ENCODE measurements around the gene CNIH3.

The CNIH3 gene

DNA sequence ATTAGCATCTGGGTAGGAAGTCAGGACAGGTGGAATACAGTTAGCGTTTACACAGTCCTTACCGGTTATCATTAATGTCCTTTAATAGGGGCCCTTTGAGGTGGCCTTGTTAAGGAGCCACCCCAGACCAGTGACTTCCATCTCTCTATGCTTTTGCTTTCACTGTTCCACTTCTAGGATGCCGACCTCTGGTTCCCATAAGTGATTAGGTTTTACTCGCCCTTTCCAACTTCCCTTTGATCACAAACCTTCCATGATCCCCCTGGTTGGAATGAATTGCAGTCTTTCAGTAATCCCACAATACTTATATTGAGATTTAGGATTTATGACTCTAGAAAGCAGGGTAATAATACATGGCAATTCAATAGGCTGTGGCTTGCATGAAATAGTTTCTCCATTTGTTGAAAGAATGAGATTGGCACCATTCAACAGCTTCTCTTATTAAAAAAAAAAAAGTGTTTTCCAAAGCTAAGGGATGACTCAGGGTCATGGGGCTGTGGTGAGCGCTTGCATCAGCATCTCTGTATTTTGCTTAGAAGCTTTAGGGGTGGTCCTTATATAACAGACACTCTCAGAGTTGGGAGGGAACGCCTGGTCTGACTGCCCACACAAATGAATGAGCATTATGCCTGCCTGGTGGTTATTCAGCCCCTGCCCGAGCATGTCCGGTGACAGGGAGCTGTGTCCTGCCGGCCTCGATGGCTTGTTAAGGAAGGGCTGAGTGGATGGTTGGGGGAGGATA is 110.5 kb downstream of the CNIH3 start:
- DNase-seq, result no peak

DNA sequence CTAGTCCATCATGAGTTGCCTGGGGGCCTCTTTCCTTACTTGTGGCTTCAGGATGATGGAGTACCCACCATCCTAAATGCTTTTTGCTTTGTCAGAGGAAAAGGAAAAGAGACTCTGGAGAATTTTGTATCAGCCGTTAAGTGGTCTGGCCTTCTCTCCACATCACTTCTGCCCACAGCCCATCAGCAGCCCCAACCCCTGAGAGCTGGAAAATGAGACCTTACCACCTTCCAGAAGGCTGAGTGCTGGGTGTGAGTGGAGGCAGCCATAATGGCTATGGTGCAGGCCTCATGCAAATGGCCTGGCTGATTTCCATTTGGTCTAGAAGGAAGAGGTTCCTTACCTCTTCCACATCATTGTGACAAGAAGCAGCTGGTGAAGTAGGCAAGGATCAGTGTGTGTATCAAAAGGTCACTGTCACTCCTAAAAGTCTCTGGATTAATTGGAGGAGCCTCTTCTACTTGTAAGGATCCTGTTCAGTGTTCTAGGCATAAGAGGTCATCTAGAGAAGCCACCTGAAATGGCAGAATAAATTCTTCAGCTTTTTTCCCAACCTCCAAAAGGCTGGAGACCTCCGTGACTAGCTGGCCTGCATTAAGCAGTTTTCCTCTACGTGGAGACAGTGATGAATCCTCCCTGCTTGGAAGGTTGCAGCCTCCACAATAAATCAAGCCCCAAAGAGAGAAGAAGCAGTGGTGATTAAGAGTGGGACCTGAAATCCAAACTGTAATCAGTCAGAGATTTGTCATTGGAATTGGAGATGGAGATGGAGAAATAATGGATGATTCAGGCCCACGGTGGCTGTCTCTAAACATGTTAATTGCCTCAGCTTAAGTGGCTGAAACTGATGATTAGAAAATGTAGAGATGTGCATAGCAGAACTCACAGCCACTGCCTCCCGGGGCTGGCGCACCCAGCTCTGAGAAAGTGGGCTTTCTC is 111.5 kb downstream of the CNIH3 start:
- no peak for DNase-seq

- DNase-seq, result no peak
Observed at GRCh38 chr1:224730540-224730939, 114.4 kb downstream of the CNIH3 start.

DNA sequence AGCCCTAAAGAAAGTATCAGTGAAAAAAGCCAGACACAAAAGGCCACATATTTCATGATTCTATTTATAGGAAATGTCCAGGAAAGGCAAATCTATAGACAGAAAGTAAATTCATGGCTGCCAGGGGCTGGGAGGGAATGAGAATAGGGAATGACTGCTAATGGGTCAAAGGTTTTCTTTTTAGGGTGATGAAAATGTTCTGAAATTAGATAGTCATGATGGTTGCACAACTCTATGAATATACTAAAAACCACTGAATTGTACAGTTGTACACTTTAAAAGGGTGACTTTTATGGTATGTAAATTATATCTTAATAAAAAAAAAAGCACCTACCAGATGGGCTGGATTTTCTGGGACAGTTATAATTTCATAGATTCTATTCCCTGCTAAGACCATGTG is 114.8 kb downstream of the CNIH3 start:
- no peak for DNase-seq

DNA sequence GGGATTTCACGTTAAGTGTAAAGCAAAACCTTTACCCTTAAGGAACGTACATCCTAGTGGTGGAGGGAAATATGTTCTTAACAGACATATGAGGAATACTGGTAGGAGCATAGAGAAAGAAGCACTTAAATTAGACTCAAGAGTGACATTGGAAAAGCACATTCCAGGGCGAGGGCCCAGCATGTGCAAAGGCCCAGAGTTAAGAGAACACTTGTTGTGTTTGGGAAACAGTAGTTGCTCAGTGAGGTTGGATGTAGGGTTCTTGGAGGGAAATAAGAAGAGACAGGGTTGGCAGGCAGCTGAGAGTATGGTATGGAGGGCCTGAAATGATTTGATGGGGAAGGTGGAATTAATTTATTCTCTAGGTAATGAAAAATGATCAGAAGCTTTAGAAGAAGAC is 115.5 kb downstream of the CNIH3 start:
- DNase-seq, result no peak

DNA sequence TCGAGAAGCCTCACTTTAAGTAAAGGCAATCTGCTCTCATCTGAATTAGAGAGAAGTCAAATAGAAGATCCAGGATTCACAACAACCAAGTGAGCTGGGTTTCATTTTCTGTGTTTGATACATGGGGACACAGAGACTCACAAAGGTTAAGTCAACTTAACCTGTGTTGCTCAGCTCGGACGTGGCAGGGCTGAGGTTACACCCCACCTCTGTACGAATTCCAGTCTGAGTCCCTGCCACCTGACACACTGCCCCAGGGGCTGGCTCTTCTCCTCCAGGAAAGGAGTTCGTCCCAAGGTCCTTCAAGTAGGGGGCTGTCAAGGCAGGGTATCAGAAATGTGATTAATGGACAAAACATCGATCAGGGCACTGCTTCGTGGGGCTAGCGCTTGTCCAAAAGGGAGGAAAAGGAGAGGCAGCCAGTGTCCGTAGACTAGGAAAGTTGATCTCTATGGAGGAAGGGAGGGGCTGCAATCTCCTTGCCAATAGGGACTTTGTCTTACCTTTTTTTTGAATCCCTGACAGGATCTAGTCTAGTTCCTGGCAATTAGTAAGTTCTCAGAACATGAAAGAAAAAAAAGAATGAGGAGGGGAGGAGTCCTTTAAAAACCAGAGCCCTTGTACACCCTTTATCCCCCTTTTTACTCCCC is 116.4 kb downstream of the CNIH3 start:
- DNase-seq, result no peak

GRCh38 chr1:224733027-224733911 is 117.2 kb downstream of the CNIH3 start:
- DNase-seq, result no peak

DNA sequence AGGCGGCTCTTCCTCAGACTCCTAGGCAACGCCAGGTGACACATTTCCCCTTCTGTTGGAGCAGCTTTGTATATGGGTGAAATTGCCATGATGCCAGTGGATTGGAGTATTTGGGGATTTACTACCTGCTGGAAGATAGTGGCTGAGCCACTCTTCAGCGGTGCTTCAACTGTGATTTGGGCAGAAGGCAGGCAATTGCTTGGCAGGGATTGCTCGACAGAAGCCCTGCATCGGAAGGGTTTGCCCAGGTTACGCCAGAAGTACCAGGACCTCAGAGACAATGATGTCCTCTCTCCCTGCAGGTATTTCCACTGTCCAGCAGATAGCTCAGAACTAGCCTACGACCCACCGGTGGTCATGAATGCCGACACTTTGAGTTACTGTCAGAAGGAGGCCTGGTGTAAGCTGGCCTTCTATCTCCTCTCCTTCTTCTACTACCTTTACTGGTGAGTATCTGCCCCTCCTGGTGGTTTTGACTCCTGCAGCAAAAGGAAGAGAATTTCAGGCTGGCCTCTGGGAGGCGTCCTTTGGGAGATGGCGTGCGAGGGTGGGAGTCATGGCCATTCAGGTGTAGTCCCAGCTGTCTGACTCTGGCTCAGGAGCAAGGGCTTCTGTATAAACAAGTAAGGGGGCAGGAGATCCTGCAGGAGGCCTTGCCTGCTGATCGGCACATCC is 118.3 kb downstream of the CNIH3 start:
- DNase-seq, result no peak

GRCh38 chr1:224735159-224735558 is 119.0 kb downstream of the CNIH3 start:
- DNase-seq, result no peak

GRCh38 chr1:224736619-224737352 is 120.7 kb downstream of the CNIH3 start:
- no peak for DNase-seq

DNA sequence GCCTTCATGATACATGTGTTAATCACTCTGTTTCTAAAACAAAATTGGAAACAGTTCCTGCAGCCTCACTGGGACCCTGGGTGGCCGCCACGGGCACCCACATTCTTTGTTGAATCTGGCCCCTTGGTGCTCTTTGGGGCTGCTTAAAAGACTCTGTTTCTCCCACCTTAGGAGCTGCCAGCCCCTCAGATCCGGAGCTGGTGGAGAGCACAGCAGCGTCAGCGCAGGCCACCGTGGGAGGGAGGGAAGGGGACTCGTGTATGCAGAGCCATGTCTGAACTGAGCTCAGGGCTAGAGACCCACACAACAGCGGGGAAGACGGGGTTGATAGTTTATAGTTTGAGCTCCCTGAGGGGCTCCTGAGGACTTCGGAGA is 121.2 kb downstream of the CNIH3 start:
- no peak for DNase-seq

DNA sequence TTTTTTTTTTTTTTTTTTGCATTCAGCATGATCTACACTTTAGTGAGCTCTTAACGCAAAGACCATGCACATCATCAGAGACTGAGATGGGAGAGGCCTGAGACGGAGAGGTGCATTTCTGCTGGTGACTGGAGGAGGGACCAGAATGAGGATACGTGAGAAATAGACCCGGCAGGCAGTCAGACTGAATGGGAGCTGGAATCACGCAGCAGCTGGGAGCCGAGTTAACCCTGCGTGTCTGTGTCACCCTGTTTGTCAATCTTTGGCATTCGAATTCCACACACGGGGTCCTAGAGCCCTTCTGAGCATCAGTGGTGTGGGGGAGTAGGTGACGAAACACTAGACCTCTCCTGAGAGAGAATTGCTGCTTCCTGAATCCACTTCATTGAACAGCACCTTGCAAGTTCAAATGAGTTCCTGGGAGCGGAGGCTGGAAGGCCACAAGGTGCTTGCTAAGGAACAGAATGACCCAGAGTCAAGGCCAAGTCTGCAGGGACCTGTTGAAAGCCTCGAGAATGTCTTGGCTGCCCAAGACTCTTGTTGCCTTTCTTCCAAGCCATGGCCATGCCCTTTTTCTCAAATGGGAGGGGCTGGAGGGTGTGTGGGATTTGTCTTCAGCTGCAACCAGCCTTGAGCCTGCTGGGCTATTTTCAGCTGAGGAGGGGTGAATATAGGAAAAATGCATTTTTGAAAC is 123.3 kb downstream of the CNIH3 start:
- DNase-seq, result no peak

DNA sequence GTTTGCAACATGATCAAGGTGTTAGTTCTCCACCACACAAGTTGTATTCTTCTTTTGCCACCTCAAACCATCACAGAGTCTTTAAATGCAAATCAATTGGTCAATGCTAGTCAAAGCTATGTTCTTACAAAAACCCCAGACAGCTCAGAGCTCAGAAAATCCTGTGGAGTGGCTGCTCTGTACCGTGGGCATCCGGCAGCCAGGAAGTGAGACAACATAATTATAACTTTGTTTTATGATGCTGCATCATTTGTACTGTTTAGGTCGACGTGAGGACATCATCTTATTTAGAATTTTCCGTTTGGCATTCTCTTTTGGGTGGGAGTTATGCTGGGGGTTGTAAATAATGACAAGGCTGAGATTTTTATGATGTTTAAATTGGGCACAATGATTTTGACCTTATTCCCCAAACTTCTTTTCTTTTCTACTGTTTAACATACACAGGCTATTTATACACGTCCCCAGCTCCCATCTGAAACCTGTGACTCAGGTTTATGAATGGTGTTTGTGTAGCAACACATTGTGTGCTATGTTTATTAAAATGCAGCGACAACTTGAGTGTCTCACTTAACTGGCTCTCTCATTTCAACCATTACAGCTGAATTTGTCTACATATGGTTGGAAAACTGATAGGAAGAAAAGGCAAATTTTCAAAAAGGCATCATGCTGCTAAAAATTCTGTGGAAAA is 124.0 kb downstream of the CNIH3 start:
- DNase-seq, result no peak

GRCh38 chr1:224740685-224741052 is 124.6 kb downstream of the CNIH3 start:
- DNase-seq, result no peak

DNA sequence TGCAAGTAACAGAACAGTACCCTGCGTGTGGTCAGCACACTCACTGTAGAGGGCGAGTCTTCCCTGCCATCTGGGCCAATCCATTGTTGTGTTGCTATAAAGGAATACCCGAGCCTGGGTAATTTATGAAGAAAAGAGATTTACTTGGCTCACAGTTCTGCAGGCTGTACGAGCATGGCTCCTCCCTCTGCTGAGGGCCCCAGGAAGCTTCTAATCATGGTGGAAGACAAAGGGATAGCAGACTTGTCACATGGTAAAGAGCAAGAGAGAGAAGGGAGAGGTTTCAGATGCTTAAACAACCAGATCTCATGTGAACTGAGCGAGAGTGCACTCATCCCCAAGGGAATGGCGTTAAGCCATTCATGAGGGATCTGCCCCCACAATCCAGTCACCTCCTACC is 126.2 kb downstream of the CNIH3 start:
- DNase-seq, result no peak

DNA sequence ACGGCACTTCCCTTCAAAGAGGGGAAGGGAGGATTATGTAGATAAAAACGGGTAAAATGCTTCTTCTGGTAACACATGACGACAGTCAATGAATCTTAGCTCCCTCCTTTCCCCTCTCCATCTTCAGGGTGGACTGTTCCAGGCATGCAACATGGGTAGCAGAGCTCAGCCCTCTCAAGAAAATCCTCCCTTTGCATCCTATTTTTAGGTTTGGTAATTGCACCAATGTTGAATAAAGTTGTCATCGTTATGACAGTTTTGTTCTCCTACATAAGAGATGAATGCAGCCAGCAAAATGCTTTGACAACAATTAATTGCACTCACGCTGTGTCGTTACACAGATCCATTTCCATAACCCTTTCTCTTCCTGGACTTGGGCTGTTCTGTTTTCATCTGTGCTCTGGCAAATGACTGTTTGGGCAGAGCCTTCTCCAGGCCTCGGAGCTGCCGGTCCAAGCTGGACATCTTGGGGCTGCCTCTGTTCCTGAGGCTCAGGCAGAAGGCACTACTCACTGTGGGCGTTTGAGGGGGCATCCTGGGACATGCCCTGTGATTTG is 127.6 kb downstream of the CNIH3 start:
- no peak for DNase-seq

DNA sequence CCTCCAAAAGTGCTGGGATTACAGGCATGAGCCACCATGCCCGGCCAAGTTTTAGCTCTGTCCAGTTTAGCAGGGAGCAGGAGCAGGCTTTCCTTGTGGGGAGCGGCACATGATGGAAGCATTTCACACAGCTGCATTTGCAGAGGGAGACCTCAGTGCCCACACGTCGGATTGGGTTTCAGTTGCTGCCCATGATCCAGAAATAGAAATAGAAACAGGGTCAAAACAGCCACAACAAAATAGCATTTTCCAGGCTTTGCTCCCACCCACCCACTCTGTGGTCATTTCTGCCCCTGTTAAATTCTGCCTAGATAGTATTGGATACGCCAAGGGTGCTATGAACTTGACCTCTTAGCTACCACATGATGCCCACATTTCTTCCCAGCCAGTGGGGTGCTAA is 128.4 kb downstream of the CNIH3 start:
- DNase-seq, result no peak

DNA sequence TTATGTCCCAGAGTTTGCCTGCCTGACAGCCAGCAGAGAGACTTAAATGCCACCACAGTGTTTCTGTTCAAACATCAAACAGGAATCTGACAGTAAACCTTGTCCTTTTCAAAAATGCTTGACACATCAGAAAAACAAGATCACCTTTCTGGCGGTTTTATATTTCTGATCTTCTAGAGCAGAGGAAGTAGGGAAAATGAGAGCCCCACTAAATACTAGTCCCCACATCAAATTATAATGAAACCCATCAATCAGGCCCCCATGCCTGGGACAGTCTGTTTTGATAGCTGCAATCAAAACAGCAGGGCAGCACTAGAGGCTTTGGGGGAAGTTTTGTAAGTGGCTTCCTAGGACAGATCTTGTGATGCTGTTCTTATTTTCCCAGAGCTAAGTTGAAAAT is 129.3 kb downstream of the CNIH3 start:
- DNase-seq, result no peak

GRCh38 chr1:224745924-224746323 is 129.8 kb downstream of the CNIH3 start:
- DNase-seq, result no peak

GRCh38 chr1:224747578-224747977 is 131.5 kb downstream of the CNIH3 start:
- no peak for DNase-seq

All from activated effector memory CD4-positive, alpha-beta T cell treated with Interleukin-2 at 50 U/mL for 16 hours (primary cell).